HepG2 (cell line): ENCODE data around the gene METTL16. TPM values are rescaled to one million over a fixed set of nuclear protein-coding genes. Genes with fewer than 3 reads are reported as not detected.

Source experiments
- AGO2 ChIP-seq: fragments of 200-400 bp; formaldehyde crosslinking; optimal IDR thresholded peaks from 2 replicates; pipeline ENCODE3; 2017; ENCODE audit warnings: mild to moderate bottlenecking, low read depth, low read length, moderate library complexity
- BHLHE40 ChIP-seq: IDR thresholded peaks from 2 replicates; pipeline ENCODE4 v1.6.1; 2011; ENCODE audit warnings: low read length, improper control_type of control experiment
- EP300 ChIP-seq, 3 experiments: sonication (generic) in 1 of 3; formaldehyde crosslinking in 1 of 3; IDR thresholded peaks; 2 replicates each; pipeline versions ENCODE4 v1.5.1 to v1.6.1; 2011 to 2020; ENCODE audit warnings: low read depth in 2 of 3, low read length in 2 of 3, borderline replicate concordance in 1 of 3, improper control_type of control experiment in 1 of 3, mild to moderate bottlenecking in 1 of 3, missing genetic modification reagents in 1 of 3, moderate library complexity in 1 of 3
- HOXA5 ChIP-seq: sonication (generic); formaldehyde crosslinking; IDR thresholded peaks from 2 replicates; pipeline ENCODE4 v1.4.0; 2020; ENCODE audit warnings: missing genetic modification reagents
- JUND ChIP-seq: sonication (generic); formaldehyde crosslinking; IDR thresholded peaks from 2 replicates; pipeline ENCODE4 v1.8.0; 2022; ENCODE audit warnings: mild to moderate bottlenecking, missing genetic modification reagents
- KAT2B ChIP-seq: fragments of 150-350 bp; IDR thresholded peaks from 2 replicates; pipeline ENCODE4 v1.6.1; 2014; ENCODE audit warnings: low read depth, low read length, borderline replicate concordance
- MATR3 ChIP-seq: sonication (generic); formaldehyde crosslinking; IDR thresholded peaks from 2 replicates; pipeline ENCODE4 v1.4.0; 2020; ENCODE audit warnings: missing genetic modification reagents
- SALL1 ChIP-seq: sonication (generic); formaldehyde crosslinking; IDR thresholded peaks from 2 replicates; pipeline ENCODE4 v1.8.0; 2022; ENCODE audit warnings: mild to moderate bottlenecking, missing genetic modification reagents
- TCF7L2 ChIP-seq: IDR thresholded peaks from 2 replicates; pipeline ENCODE4 v1.6.1; 2011; ENCODE audit warnings: mild to moderate bottlenecking, low read depth, low read length, moderate library complexity
- ZNF10 ChIP-seq: sonication (generic); formaldehyde crosslinking; IDR thresholded peaks from 2 replicates; pipeline ENCODE4 v1.4.0; 2020; ENCODE audit warnings: mild to moderate bottlenecking, low read depth, missing genetic modification reagents, borderline replicate concordance
- ZNF7 ChIP-seq: IDR thresholded peaks from 2 replicates; pipeline ENCODE4 v1.6.1; 2016; ENCODE audit warnings: missing biosample characterization, missing genetic modification reagents
- polyA plus RNA-seq, 8 experiments: library from polyadenylated mRNA; depleted of rRNA in 3 of 8; stranded (reverse) in 7 of 8; unstranded in 1 of 8; fragments of >200 nt; fragmentation: Illumina TruSeq in 4 of 8; extraction: Trizol in 4 of 8; gene quantifications; 2 replicates each; pipeline versions ENCODE4 v1.2.1 to v1.2.3, GENCODE V29; 2011 to 2016; ENCODE audit warnings: low read depth in 4 of 8, missing spikeins in 1 of 8, mixed read lengths in 1 of 8; ENCODE audit not compliant: insufficient read depth in 1 of 8
- total RNA-seq, 5 experiments: library from RNA; depleted of rRNA; stranded (reverse); fragments of >200 nt; fragmentation: Illumina TruSeq; extraction: Trizol; gene quantifications; 2 replicates each; pipeline ENCODE4 v1.2.3, GENCODE V29; 2016; ENCODE audit warnings: low read depth in 1 of 5
- TF ChIP-seq, protein P1 (sequence below): sonication (generic); formaldehyde crosslinking; IDR thresholded peaks from 2 replicates; pipeline ENCODE4 v1.4.0; 2020; ENCODE audit warnings: missing genetic modification reagents
- TF ChIP-seq, protein P2 (sequence below): sonication (generic); formaldehyde crosslinking; IDR thresholded peaks from 2 replicates; pipeline ENCODE4 v1.8.0; 2022; ENCODE audit warnings: mild to moderate bottlenecking, missing genetic modification reagents
- TF ChIP-seq, protein P3 (sequence below): IDR thresholded peaks from 2 replicates; pipeline ENCODE4 v1.6.1; 2016; ENCODE audit warnings: missing genetic modification reagents, missing compliant biosample characterization
- TF ChIP-seq, protein P4 (sequence below): sonication (generic); formaldehyde crosslinking; conservative IDR thresholded peaks from 2 replicates; pipeline ENCODE4 v1.8.0; 2022; ENCODE audit warnings: low read depth, missing genetic modification reagents
- TF ChIP-seq, protein P5 (sequence below): IDR thresholded peaks from 2 replicates; pipeline ENCODE4 v1.6.1; 2018; ENCODE audit warnings: missing genetic modification reagents, mild to moderate bottlenecking, missing compliant biosample characterization
- TF ChIP-seq, protein P6 (sequence below): sonication (generic); formaldehyde crosslinking; IDR thresholded peaks from 2 replicates; pipeline ENCODE4 v1.5.0; 2020; ENCODE audit warnings: missing genetic modification reagents, mild to moderate bottlenecking, borderline replicate concordance
- TF ChIP-seq, protein P7 (sequence below): sonication (generic); formaldehyde crosslinking; IDR thresholded peaks from 2 replicates; pipeline ENCODE4 v1.4.0; 2020; ENCODE audit warnings: missing genetic modification reagents

METTL16 gene
- total and polyA plus RNA-seq, 2 of the 13 experiments (the other 11 are each of a cell fraction or from before 2014, with no cell fraction given) = 11.6 to 18.5 TPM

DNA sequence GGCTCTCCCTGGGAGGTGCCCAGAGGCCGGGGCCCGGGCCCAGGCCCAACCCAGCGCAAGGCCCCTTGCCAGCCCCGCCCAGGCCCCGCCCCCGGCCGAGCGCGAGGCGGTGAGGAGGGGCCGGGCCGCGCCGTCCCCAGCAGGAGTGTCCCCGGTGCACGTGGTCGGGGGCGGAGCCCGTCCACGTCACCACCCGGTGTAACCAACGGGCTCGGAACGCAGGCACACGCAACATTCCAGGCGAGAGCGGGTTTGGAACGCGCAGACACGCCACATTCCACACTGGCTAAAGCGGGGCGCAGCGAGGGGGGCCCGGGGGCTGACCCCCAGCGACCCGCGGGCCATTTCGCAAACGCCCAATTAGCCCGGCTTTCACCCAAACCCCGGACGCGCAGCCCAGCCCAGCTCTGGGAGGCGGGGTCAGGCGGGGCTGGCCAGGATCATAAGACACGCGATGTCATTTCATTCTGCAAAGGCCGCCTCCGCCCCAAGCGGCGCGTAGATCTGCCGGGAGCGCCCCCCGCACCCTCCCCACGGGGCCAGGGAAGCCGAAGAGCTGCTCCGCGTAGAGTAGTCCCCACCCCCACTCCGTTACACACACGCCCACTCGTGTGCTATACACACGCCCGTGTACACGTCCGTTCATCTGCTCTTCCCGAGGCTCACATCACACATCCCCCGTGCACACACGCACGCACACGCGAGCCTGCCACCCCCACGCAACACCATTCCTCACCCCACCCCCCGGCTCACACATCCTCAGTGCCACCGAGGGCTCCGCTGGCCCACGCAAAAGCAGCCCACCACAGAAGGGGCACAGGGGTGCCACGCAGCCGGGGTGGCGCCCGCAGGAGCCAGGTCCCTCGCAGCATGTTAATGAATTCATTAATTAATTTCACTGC, 111.9 kb downstream of the METTL16 start (continued):
- TF ChIP-seq ZNF7 (CRISPR knock-in tag) (no peak), HOXA5 (CRISPR knock-in tag) (peak; percentile 60; the same call in 1 of the 2 replicates), TCF7L2 (no peak), AGO2 (peak; percentile 84), SALL1 (CRISPR knock-in tag) (peak; percentile 27; the same call in 1 of the 2 replicates), KAT2B (no peak), JUND (0 out of 2 replicates have a peak, but pooled peaks have one; percentile 10), ZNF10 (CRISPR knock-in tag) (no peak), EP300 (IDR thresholded peaks at IDR 0.05; ENCODE audit: low read depth in 2 of 2, low read length in 2 of 2) (no peak; a peak in 1 of 4 replicates), EP300 (CRISPR knock-in tag; IDR thresholded peaks at IDR 0.05; ENCODE audit: borderline replicate concordance) (no peak), BHLHE40 (peak; percentile 85), MATR3 (CRISPR knock-in tag) (no peak)
- TF ChIP-seq, protein P1, sequence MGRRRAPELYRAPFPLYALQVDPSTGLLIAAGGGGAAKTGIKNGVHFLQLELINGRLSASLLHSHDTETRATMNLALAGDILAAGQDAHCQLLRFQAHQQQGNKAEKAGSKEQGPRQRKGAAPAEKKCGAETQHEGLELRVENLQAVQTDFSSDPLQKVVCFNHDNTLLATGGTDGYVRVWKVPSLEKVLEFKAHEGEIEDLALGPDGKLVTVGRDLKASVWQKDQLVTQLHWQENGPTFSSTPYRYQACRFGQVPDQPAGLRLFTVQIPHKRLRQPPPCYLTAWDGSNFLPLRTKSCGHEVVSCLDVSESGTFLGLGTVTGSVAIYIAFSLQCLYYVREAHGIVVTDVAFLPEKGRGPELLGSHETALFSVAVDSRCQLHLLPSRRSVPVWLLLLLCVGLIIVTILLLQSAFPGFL (CRISPR knock-in tag) = no peak
- TF ChIP-seq, protein P2, sequence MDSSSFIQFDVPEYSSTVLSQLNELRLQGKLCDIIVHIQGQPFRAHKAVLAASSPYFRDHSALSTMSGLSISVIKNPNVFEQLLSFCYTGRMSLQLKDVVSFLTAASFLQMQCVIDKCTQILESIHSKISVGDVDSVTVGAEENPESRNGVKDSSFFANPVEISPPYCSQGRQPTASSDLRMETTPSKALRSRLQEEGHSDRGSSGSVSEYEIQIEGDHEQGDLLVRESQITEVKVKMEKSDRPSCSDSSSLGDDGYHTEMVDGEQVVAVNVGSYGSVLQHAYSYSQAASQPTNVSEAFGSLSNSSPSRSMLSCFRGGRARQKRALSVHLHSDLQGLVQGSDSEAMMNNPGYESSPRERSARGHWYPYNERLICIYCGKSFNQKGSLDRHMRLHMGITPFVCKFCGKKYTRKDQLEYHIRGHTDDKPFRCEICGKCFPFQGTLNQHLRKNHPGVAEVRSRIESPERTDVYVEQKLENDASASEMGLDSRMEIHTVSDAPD (CRISPR knock-in tag) = no peak
- TF ChIP-seq, protein P3, sequence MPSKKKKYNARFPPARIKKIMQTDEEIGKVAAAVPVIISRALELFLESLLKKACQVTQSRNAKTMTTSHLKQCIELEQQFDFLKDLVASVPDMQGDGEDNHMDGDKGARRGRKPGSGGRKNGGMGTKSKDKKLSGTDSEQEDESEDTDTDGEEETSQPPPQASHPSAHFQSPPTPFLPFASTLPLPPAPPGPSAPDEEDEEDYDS (CRISPR knock-in tag) = peak; percentile 67; the same call in 1 of the 2 replicates
- TF ChIP-seq, protein P4, sequence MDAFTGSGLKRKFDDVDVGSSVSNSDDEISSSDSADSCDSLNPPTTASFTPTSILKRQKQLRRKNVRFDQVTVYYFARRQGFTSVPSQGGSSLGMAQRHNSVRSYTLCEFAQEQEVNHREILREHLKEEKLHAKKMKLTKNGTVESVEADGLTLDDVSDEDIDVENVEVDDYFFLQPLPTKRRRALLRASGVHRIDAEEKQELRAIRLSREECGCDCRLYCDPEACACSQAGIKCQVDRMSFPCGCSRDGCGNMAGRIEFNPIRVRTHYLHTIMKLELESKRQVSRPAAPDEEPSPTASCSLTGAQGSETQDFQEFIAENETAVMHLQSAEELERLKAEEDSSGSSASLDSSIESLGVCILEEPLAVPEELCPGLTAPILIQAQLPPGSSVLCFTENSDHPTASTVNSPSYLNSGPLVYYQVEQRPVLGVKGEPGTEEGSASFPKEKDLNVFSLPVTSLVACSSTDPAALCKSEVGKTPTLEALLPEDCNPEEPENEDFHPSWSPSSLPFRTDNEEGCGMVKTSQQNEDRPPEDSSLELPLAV = no peak
- TF ChIP-seq, protein P5, sequence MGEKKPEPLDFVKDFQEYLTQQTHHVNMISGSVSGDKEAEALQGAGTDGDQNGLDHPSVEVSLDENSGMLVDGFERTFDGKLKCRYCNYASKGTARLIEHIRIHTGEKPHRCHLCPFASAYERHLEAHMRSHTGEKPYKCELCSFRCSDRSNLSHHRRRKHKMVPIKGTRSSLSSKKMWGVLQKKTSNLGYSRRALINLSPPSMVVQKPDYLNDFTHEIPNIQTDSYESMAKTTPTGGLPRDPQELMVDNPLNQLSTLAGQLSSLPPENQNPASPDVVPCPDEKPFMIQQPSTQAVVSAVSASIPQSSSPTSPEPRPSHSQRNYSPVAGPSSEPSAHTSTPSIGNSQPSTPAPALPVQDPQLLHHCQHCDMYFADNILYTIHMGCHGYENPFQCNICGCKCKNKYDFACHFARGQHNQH (CRISPR knock-in tag) = peak; percentile 17; the same call in 1 of the 2 replicates
- TF ChIP-seq, protein P6, sequence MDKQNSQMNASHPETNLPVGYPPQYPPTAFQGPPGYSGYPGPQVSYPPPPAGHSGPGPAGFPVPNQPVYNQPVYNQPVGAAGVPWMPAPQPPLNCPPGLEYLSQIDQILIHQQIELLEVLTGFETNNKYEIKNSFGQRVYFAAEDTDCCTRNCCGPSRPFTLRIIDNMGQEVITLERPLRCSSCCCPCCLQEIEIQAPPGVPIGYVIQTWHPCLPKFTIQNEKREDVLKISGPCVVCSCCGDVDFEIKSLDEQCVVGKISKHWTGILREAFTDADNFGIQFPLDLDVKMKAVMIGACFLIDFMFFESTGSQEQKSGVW (CRISPR knock-in tag) = no peak
- TF ChIP-seq, protein P7, sequence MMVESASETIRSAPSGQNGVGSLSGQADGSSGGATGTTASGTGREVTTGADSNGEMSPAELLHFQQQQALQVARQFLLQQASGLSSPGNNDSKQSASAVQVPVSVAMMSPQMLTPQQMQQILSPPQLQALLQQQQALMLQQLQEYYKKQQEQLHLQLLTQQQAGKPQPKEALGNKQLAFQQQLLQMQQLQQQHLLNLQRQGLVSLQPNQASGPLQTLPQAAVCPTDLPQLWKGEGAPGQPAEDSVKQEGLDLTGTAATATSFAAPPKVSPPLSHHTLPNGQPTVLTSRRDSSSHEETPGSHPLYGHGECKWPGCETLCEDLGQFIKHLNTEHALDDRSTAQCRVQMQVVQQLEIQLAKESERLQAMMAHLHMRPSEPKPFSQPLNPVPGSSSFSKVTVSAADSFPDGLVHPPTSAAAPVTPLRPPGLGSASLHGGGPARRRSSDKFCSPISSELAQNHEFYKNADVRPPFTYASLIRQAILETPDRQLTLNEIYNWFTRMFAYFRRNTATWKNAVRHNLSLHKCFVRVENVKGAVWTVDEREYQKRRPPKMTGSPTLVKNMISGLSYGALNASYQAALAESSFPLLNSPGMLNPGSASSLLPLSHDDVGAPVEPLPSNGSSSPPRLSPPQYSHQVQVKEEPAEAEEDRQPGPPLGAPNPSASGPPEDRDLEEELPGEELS (CRISPR knock-in tag) = peak; percentile 70; the same call in 1 of the 2 replicates
